B cell (primary cell): ENCODE data around the gene FBLN2. TPM values are rescaled to one million over a fixed set of nuclear protein-coding genes. Genes with fewer than 3 reads are reported as not detected.

ENCODE experiments used
- ATAC-seq: fragments of 200-7000 bp; cut with Tn5 transposase; one replicate; pipeline ENCODE4 v1.10.0; 2021; ENCODE audit warnings: low read depth, mild to moderate bottlenecking, moderate number of reproducible peaks, moderate library complexity
- CTCF ChIA-PET: fragments of 350-600 bp; sonication (Branson Sonifier 250); formaldehyde crosslinking; loops from one replicate; lab custom pipeline; 2021; ENCODE audit warnings: antibody characterized with exemption, inconsistent platforms; lab: Charles Lee
- POLR2A ChIA-PET: fragments of 350-600 bp; sonication (Branson Sonifier 250); formaldehyde crosslinking; loops from one replicate; lab custom pipeline; 2021; ENCODE audit warnings: antibody characterized with exemption; lab: Charles Lee
- DNase-seq: peaks from one replicate; pipeline ENCODE4 v3.0.0; 2013
- H2AFZ ChIP-seq: 2 replicates; pipeline ENCODE4 v1.6.1; 2012; ENCODE audit warnings: mild to moderate bottlenecking, low read depth, low read length; ENCODE audit not compliant: insufficient read depth, poor library complexity, severe bottlenecking
- H3K27ac ChIP-seq, 2 donors: 1 replicate in 1 of 2; 2 replicates in 1 of 2; pipeline ENCODE4 v1.5.1; 2012 to 2013; ENCODE audit warnings: low read length in 2 of 2, mild to moderate bottlenecking in 2 of 2, moderate library complexity in 1 of 2
- H3K27me3 ChIP-seq, 4 experiments: fragments of 200-600 bp in 1 of 4; sonication (generic) in 1 of 4; replicated peaks in 1 of 4; 1 replicate in 2 of 4; 2 replicates in 2 of 4; pipeline versions ENCODE4 v1.6.1 to v1.7.0; 2013 to 2016; ENCODE audit warnings: low read length in 3 of 4, mild to moderate bottlenecking in 2 of 4, mixed read lengths in 1 of 4, moderate library complexity in 1 of 4; ENCODE audit not compliant: insufficient read depth in 4 of 4, control insufficient read depth in 3 of 4; ENCODE audit errors: control extremely low read depth in 1 of 4
- H3K36me3 ChIP-seq, 2 experiments: replicated peaks in 1 of 2; 1 replicate in 1 of 2; 2 replicates in 1 of 2; pipeline versions ENCODE4 v1.6.1 to v1.7.1; 2013; ENCODE audit warnings: low read length in 1 of 2; ENCODE audit not compliant: insufficient read depth in 2 of 2, control insufficient read depth in 1 of 2; ENCODE audit errors: control extremely low read depth in 1 of 2, extremely low read depth in 1 of 2
- H3K4me1 ChIP-seq, 2 donors: fragments of 200-600 bp in 1 of 2; sonication (generic) in 1 of 2; 1 replicate in 1 of 2; 2 replicates in 1 of 2; pipeline versions ENCODE4 v1.5.1 to v1.6.1; 2013 to 2017; ENCODE audit warnings: low read length in 2 of 2; ENCODE audit not compliant: control insufficient read depth in 2 of 2, insufficient read depth in 2 of 2
- H3K4me2 ChIP-seq: replicated peaks from 2 replicates; pipeline ENCODE3; 2012; ENCODE audit warnings: mild to moderate bottlenecking, low read depth, low read length; ENCODE audit not compliant: poor library complexity, severe bottlenecking
- H3K4me3 ChIP-seq, 5 experiments: fragments of 200-600 bp in 1 of 5; sonication (generic) in 1 of 5; 1 replicate in 3 of 5; 2 replicates in 2 of 5; pipeline versions ENCODE4 v1.5.1 to v1.7.0; 2011 to 2016; ENCODE audit warnings: low read length in 4 of 5, mild to moderate bottlenecking in 4 of 5, low read depth in 2 of 5, control low read depth in 1 of 5, moderate library complexity in 1 of 5; ENCODE audit not compliant: insufficient read depth in 1 of 5; ENCODE audit errors: control extremely low read depth in 1 of 5, extremely low read depth in 1 of 5
- H3K79me2 ChIP-seq: fragments of 200-600 bp; sonication (generic); one replicate; pipeline ENCODE4 v1.6.0; 2016; ENCODE audit warnings: low read length; ENCODE audit not compliant: control insufficient read depth, insufficient read depth
- H3K9ac ChIP-seq: fragments of 200-600 bp; sonication (generic); 2 replicates; pipeline ENCODE4 v1.6.1; 2017; ENCODE audit warnings: mild to moderate bottlenecking, low read length, moderate library complexity
- H3K9me3 ChIP-seq, 3 donors: one replicate each; pipeline versions ENCODE4 v1.6.1 to v1.7.1; 2013; ENCODE audit warnings: low read length in 2 of 3; ENCODE audit not compliant: control insufficient read depth in 2 of 3, insufficient read depth in 1 of 3; ENCODE audit errors: control extremely low read depth in 1 of 3
- H4K20me1 ChIP-seq: 2 replicates; pipeline ENCODE4 v1.6.0; 2012; ENCODE audit warnings: mild to moderate bottlenecking, low read length; ENCODE audit not compliant: insufficient read depth, control insufficient read depth, poor library complexity, severe bottlenecking
- H3K27ac Mint-ChIP-seq: one replicate; pipeline ENCODE4 v1.8.0; 2021; ENCODE audit warnings: mixed read lengths
- H3K27me3 Mint-ChIP-seq: one replicate; pipeline ENCODE4 v1.8.0; 2021; ENCODE audit warnings: mixed read lengths
- H3K4me1 Mint-ChIP-seq: one replicate; pipeline ENCODE4 v1.8.0; 2021; ENCODE audit warnings: mixed read lengths
- H3K4me3 Mint-ChIP-seq: one replicate; pipeline ENCODE4 v1.8.0; 2021; ENCODE audit warnings: mixed read lengths
- H3K9me3 Mint-ChIP-seq: one replicate; pipeline ENCODE4 v1.8.0; 2022; ENCODE audit warnings: mixed read lengths; ENCODE audit not compliant: insufficient read depth
- EZH2 ChIP-seq: IDR thresholded peaks from 2 replicates; pipeline ENCODE4 v1.6.1; 2012; ENCODE audit warnings: borderline replicate concordance, low read depth, mild to moderate bottlenecking, moderate library complexity, low read length; ENCODE audit not compliant: insufficient read depth, poor library complexity, severe bottlenecking
- WGBS: methylation state at CpG from one replicate; pipeline ENCODE4 v1.1.5; 2013; ENCODE audit warnings: missing lambda C conversion rate; ENCODE audit not compliant: insufficient coverage; 5-methylcytosine and 5-hydroxymethylcytosine counted together
- intact Hi-C: fragments of 100-400 bp; cut with micrococcal nuclease; formaldehyde crosslinking; loops from one replicate; pipeline ENCODE4 v1.10.0; 2022
- polyA plus RNA-seq: library from polyadenylated mRNA; depleted of rRNA; stranded (reverse); fragments of >200 nt; gene quantifications from 2 replicates; pipeline ENCODE4 v1.2.3, GENCODE V29; 2012
- total RNA-seq, 2 donors: library from RNA; stranded (reverse); fragments of 120-200 nt in 1 of 2; gene quantifications; 1 replicate in 1 of 2; 2 replicates in 1 of 2; pipeline versions ENCODE4 v1.2.3 to v1.2.4, GENCODE V29; 2013 to 2022
- TF ChIP-seq, protein P1 (sequence below): fragments of 200-600 bp; IDR thresholded peaks from one replicate; pipeline ENCODE4 v1.8.0; 2022; ENCODE audit warnings: antibody characterized with exemption, mild to moderate bottlenecking

Gene FBLN2
- total and polyA plus RNA-seq, 2 donors (not counting 1 experiment from before 2014, with no cell fraction given), result 3.6 to 8.2 TPM

DNA sequence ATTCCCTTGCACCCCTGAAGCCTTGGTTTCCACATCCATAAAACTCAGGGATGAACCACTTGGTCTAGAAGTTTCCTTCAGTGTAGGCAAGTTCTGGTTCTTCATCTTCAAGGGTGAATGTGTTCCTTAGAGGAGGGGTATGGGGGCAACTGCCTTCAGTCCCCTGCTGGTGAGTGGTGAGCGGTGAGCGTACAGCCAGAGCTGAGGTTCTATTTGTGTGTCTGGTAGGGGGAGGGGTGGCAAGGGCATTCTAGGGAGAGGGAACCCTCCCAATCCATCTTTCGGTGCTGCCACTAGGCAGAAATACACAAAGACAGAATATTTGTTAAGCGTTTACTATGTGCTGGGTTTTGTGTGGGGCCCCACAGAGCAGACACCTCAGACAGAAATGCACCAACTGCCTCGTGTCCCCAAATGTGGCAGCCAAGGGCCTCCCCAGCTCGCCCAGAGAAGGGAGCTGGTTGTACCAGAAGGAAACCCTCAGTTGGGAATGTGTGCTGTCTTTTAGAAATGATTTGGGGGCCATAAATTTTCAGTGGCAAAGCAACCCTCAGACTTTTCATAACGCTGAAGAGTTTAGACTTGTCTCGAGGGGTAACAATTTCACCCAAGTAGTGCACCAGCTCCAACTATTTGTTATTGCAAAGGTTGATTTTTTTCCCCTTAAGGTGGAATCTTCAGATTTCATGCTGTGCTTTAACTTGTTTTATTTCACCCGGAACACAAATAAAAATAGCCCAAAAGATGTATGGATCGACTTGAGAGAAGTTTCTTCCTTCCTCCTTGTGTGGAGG, 137.6 kb downstream of the FBLN2 start:
- no peak for DNase-seq
- Mint-ChIP-seq H3K9me3 (no peaks in the 10 kb centered on the region), H3K27me3 (peaks cover 34% of the 10 kb centered on the region), H3K4me3 (no peak overlapping the region), H3K27ac (no peak overlapping the region), H3K4me1 (no peaks in the 10 kb centered on the region)
- Histone ChIP-seq H3K4me1 (no peaks in the 10 kb centered on the region), H3K27me3 (no peaks in the 10 kb centered on the region), H3K36me3 (no peaks in the 10 kb centered on the region), H3K27ac (no peak overlapping the region), H4K20me1 (no peaks in the 10 kb centered on the region), H3K9ac (no peak overlapping the region), H3K4me2 (no peak overlapping the region), H2AFZ (no peak overlapping the region), H3K4me3 (no peak overlapping the region), H3K79me2 (no peaks in the 10 kb centered on the region), H3K9me3 (no peaks in the 10 kb centered on the region)
- POLR2A ChIA-PET, result no interaction called here
- no peak for ATAC-seq
- CTCF ChIA-PET, result no interaction called here
- intact Hi-C loops, result no loop called here
- WGBS, result 86% methylated on average over 3 of the region's 10 CpGs
- TF ChIP-seq, protein P1, sequence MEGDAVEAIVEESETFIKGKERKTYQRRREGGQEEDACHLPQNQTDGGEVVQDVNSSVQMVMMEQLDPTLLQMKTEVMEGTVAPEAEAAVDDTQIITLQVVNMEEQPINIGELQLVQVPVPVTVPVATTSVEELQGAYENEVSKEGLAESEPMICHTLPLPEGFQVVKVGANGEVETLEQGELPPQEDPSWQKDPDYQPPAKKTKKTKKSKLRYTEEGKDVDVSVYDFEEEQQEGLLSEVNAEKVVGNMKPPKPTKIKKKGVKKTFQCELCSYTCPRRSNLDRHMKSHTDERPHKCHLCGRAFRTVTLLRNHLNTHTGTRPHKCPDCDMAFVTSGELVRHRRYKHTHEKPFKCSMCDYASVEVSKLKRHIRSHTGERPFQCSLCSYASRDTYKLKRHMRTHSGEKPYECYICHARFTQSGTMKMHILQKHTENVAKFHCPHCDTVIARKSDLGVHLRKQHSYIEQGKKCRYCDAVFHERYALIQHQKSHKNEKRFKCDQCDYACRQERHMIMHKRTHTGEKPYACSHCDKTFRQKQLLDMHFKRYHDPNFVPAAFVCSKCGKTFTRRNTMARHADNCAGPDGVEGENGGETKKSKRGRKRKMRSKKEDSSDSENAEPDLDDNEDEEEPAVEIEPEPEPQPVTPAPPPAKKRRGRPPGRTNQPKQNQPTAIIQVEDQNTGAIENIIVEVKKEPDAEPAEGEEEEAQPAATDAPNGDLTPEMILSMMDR, result no peak
- TF ChIP-seq EZH2, result no peak

DNA sequence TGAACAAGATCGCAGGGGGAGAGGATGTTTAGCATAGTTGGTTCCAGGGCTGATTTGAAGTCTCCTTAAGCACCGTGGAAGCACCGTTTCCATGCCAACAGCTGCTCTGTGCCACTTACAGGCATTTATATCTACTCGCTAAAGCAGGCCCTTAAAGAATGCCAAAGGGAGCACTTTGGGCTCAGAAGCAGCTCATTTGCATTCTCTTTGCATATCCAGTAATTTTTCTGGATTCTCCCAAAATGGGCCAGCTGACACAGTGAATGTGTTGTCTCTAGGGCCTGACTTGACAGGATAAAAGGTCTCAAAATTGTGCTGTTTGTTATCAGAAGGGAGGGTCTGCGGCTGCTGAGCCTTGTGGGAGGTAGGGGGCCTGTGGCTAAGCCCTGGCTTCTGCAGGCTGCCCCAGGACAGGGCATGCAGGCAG, 138.6 kb downstream of the FBLN2 start:
- H3K4me3 Mint-ChIP-seq, result no peak overlapping the region
- no peaks in the 10 kb centered on the region for H3K27me3 ChIP-seq
- no peaks in the 10 kb centered on the region for H3K79me2 ChIP-seq
- no peak overlapping the region for H3K27ac ChIP-seq
- peaks cover 36% of the 10 kb centered on the region for H3K27me3 Mint-ChIP-seq
- whole genome bisulfite sequencing, result 62% methylated on average over 4 of the region's 5 CpGs
- POLR2A ChIA-PET, result no interaction called here
- no peak overlapping the region for H3K9ac ChIP-seq
- ATAC-seq (no peak), DNase-seq (no peak)
- H3K9me3 ChIP-seq, result peaks cover 0 to 5% (median 0%) of the 10 kb centered on the region in 3 donors
- H3K9me3 Mint-ChIP-seq, result peaks cover 2% of the 10 kb centered on the region
- intact Hi-C loops, result no loop called here
- no peaks in the 10 kb centered on the region for H3K36me3 ChIP-seq
- H3K4me2 ChIP-seq, result no peak overlapping the region
- CTCF ChIA-PET, result interaction anchor here (0.6 kb wide), 1 partner anchor 1530 kb away, joined by 3 read pairs; no protein-coding TSS in a partner anchor
- no peaks in the 10 kb centered on the region for H3K4me1 Mint-ChIP-seq
- no peaks in the 10 kb centered on the region for H4K20me1 ChIP-seq
- TF ChIP-seq, protein P1, result no peak
- TF ChIP-seq EZH2, result no peak
- no peak overlapping the region for H2AFZ ChIP-seq
- no peaks in the 10 kb centered on the region for H3K4me1 ChIP-seq
- H3K4me3 ChIP-seq, result no peak overlapping the region
- H3K27ac Mint-ChIP-seq, result no peak overlapping the region
